AG10803 (cell line): ENCODE measurements around the gene NPR1.
A peak's percentile ranks its signal among the peaks of the same experiment; 100 is the strongest.

Experiments used
- DNase-seq: peaks from one replicate; pipeline ENCODE4 v3.0.0; 2010; ENCODE audit warnings: low read depth
- H3K4me3 ChIP-seq: 2 replicates; pipeline ENCODE4 v1.5.1; 2011; ENCODE audit warnings: mild to moderate bottlenecking, low read length, control low read depth
- TF ChIP-seq, protein P1 (sequence below): conservative IDR thresholded peaks from 2 replicates; pipeline ENCODE4 v1.5.1; 2011; ENCODE audit warnings: mild to moderate bottlenecking, low read length, control low read depth, inconsistent platforms

The NPR1 gene

DNA sequence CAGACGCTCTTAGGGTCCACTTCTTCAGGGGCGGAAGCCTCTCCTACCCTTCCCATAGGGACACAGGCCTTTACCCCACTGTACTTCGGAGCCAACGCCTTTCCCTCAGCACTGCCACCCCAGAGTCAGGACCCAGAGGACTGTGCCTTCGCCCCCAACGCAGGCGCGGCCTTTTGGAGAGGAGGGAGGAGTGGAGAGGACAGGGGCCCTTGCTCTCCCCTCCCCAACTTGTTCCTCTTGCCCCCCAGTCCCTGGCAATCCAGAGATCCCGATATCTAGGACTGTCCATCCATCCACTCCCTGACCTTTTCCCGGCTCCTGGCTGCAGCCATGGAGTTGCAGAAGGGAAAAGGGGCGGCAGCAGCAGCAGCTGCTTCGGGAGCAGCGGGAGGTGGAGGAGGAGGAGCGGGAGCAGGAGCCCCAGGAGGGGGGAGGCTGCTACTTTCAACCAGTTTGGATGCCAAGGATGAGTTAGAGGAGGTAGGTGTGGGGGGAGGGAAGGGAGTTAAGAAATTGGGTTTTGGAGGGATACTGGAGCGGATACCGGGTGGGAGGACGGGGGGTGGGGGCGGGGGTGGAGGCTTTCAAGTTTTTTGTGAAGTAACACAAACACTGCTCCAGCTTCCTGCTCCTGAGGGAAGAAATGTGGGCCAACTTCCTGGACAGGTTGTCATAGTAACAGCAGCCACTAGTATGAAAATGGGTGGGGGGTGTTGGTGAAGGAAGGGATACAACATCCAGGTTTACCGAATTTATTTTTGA lies 50.0 kb downstream of the NPR1 start:
- peak; percentile 54 for DNase-seq
- peak overlapping the region; percentile 96 for H3K4me3 ChIP-seq
- TF ChIP-seq, protein P1, sequence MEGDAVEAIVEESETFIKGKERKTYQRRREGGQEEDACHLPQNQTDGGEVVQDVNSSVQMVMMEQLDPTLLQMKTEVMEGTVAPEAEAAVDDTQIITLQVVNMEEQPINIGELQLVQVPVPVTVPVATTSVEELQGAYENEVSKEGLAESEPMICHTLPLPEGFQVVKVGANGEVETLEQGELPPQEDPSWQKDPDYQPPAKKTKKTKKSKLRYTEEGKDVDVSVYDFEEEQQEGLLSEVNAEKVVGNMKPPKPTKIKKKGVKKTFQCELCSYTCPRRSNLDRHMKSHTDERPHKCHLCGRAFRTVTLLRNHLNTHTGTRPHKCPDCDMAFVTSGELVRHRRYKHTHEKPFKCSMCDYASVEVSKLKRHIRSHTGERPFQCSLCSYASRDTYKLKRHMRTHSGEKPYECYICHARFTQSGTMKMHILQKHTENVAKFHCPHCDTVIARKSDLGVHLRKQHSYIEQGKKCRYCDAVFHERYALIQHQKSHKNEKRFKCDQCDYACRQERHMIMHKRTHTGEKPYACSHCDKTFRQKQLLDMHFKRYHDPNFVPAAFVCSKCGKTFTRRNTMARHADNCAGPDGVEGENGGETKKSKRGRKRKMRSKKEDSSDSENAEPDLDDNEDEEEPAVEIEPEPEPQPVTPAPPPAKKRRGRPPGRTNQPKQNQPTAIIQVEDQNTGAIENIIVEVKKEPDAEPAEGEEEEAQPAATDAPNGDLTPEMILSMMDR, result no peak

DNA sequence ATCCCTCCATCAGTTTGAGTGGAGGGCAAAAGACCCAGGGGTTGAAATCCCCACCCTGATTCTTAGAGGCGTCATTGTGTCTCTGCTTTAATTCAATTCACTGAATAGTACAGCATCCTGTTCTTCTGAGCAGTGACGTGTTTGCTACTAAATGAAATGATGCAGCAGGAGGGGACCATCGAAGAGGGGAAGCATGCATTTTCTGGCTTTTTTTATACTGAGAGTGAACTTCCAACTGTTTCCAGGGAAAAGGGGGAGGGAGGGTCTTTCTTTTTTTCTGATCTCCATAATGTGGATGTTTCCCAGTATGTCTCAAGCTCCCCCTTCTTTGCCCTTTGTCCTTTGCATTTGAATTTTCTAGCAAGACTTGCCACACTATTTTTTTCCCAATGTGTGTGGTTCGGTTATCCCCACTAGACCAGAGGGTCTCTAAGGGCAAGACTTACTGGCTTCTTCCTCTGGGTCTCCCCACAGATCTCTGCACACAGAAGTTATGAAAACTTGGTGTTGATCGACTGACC lies 52.0 kb downstream of the NPR1 start:
- H3K4me3 ChIP-seq, result no peak overlapping the region
- no peak for DNase-seq
- TF ChIP-seq, protein P1, result no peak

DNA sequence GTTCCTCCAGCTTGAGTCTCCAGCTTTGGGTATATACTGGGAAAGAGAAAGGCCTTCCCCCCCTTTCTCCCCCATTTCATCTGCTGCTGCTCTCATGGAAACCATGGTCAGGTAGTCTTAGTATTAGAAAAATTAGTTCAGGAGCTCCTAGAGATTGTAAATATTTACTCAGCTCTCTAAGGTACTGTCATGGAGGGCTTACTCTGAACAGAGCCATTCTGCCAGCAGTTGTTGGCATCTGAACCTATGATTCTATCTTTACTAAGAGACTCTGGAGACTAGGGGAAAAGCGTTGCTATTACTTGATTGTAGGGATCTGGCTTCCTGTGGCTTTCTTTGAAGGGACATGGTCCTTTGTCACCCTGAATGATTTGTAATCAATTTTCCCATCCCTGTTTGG lies 55.5 kb downstream of the NPR1 start:
- TF ChIP-seq, protein P1, result no peak
- no peak for DNase-seq
- H3K4me3 ChIP-seq, result no peak overlapping the region

DNA sequence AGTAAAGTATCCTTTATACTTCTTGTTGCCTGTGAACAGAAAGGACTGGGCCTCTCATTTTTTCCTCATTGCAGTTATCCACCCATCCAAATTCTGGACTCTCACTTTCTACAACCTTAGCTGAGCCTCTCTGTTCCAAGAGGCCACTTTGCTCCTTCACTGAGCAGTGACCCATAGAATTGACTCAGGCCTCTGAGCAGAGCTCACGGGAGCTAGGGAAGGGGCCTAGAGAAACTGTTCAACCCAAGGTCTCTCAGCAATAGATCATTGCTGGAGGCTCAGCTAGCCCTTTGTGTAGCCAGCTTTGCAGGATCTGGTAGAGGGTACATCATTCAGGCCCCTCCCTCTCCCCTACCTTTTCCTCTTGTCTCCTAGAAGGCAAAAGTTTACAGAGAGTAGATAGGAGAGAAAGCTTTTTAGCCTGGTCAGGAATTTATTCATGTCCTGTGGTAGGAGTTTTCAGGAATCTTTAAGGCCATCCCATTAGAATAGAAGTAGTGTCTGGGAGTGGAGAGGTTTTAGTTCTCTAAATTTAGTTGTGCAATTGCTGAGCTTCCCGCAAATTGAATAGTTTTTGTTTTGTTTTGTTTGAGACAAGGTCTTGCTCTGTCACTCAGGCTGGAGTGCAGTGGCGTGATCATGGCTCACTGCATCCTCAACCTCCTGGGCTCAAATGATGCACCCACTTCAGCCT lies 56.1 kb downstream of the NPR1 start:
- TF ChIP-seq, protein P1, result no peak
- H3K4me3 ChIP-seq, result no peak overlapping the region
- DNase-seq, result no peak

DNA sequence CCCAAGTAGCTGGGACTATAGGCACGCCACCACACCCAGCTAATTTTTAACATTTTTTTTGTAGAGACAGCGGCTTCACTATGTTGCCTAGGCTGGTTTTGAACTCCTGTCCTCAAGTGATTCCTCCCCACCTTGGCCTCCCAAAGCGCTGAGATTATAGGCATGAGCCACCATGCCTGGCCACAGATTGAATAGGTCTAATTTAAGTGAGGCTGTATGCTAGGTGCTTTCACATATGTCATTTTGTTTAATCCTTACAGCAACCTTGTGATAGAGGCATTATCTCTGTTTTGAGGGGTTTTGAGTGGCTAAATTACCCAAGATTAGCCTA lies 56.6 kb downstream of the NPR1 start:
- no peak overlapping the region for H3K4me3 ChIP-seq
- DNase-seq, result no peak
- TF ChIP-seq, protein P1, result no peak

DNA sequence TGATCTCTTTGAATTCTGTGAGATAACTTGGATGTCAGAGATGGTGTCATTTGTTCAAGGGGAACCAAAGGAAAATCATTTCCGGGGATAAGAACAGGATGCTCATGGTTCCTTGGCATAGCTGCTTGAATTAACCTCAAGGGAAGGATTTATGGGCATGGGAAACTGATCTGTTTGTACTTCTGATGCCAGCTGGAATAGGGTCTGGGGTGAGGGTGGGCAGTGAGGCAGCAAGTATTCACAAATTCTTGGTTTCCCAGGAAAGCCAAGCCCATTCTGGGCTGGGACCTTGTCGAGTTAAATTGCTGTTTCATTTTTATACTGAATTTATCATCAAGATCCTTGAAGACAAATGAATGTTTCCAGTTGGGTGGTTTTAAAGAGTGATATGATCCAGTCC lies 63.5 kb downstream of the NPR1 start:
- TF ChIP-seq, protein P1, result no peak
- no peak overlapping the region for H3K4me3 ChIP-seq
- DNase-seq, result no peak
